G401 (cell line): ENCODE measurements around the gene ADNP2. TPM values are rescaled to one million over a fixed set of nuclear protein-coding genes. Genes with fewer than 3 reads are reported as not detected.

Source experiments
- DNase-seq: peaks from one replicate; pipeline ENCODE4 v3.0.0-alpha.2; 2015; ENCODE audit warnings: low spot score
- in situ Hi-C: cut with HindIII; loops from 2 replicates; pipeline ENCODE4 v1.10.0; 2016; ENCODE audit warnings: low sequenced_read_pairs, mixed read lengths
- total RNA-seq: library from RNA; depleted of rRNA; stranded (reverse); fragments of >200 nt; shearing (Covaris generic); gene quantifications from 2 replicates; pipeline ENCODE4 v1.2.3, GENCODE V29; 2014

The ADNP2 gene
- total RNA-seq, 1 experiment from 2014 or later: 27.3 TPM

DNA sequence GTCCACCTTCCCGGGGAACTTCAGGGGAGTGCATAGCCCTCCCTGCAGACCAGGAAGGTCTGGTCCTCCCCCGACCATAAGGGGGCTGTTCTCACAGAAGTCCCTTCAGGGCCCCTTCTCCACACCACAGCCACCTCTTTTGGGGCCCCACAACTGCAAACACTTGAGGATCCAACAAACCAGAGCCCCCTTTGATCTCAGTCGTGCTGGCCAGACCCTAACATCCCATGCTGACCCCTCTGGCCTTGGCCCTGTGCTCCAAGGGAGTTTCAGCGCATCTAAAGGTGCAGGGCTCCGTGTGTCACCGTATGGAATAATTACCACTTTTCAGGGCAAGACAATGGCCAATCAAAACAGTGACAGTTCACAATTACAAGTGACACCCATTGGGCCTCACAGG is 57.7 kb downstream of the ADNP2 start:
- DNase-seq: no peak
- in situ Hi-C loops: no loop called here

DNA sequence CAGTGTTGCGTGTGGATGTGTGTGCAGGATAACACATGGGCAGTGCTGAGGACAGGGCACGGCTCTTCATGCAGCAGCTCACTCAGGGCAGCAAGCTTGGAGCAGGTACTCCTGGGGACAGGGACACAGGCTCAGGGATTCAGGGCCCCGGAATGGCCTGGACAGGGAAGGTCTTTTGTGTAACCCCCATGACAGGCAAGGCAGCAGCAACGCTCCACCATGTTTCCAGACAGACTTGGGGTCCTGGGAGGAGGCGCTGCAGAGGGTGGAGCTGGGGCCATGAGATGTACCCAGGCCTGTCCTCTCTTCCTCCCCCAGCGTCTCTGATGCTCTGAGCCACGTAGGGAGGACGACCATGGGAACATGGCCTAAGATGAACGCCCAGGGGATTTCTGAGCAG is 58.3 kb downstream of the ADNP2 start:
- in situ Hi-C loops: no loop called here
- DNase-seq: no peak

DNA sequence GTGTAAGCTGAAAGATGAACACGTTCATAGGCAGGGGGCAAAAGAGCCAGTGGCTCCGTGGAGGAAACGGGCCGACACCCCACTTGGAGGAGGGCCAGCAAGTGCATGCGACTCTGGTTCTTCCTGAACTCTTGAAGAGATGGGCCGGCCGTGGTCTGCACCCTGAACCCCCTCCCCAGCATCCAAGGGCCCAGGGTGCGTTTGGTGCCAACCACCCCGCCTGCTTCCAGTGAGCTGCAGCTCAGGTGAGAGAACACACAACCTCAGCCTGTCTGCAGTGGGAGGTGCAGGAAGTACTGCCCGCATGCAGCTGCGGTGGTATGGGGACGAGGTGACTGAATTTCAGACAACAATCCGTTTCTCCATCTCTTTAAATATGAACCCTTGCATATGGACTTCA is 58.9 kb downstream of the ADNP2 start:
- in situ Hi-C loops: no loop called here
- no peak for DNase-seq

- in situ Hi-C loops: no loop called here
- no peak for DNase-seq
Measured at GRCh38 chr18:80168346-80168745, 59.3 kb downstream of the ADNP2 start.

DNA sequence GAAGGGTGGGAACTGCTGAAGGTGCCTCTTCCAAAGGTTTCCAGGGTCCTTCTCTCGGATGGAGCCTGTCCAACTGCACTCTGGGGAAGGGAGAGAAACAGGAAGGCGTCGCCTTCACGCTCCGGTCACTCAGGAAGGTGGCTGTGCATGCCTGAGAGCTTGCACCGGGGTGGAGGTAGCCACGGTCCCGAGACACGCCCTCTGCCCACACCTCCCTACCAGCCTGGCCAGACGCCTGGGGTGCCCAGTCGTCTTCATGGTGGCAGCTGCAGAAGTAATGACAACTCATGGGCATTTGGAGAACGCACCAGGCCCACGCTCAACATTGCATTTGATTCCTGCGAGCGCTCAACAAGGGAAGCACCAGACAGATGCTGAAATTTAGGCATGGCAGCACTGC is 59.9 kb downstream of the ADNP2 start:
- in situ Hi-C loops: no loop called here

DNA sequence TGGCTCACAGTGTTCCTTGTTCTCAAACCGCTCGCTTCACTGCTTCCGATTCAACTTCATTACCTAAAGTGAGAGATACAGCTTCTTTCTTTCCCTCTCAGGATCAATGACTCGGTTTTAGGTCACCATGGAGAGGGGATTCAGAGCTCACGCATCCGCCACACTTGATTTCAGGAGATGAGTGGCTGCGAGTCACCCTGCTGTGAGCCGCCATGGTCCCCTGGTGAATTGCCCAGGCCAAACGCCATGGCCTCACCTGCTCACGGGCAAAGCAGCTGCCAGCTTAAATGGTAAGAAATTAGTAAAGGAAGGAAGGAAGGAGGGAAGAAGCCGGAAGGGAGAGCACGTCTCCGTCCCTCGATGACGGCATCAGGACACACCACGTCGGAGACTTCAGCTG is 60.5 kb downstream of the ADNP2 start:
- no peak for DNase-seq
- in situ Hi-C loops: no loop called here

More for the DNA sequence above, 59.9 kb downstream of the ADNP2 start:
- DNase-seq: no peak

DNA sequence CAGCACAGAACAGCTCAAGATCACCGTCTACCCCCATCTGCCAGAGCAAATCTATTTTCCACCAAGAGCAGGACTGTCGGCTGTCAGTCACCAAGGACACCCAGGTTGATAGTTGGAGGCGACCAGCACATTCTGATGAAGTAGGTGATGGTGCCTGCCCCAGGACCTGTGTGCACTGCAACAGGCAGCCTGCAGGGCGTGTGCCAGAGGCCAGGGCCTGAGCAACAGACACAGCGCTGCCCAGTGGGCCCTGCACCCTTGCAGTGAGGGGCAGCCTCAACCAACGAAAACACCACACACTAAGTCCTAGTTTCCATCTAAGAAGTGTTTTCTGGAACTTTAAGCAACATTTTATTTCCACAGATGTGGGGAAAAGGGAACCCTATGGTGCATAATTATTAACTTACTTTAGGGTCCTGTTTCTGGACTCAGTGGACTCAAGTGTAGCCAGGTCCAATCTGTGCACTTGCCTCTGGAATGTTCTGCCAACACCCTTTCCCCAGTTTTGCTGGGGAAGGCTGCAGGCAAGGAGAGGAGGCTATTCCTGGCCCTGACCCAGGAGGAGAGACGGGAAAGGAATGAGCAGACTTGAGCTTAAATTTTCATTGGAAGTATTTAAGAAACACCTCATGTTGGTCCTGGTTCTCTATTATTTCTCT is 61.5 kb downstream of the ADNP2 start:
- DNase-seq: no peak
- in situ Hi-C loops: no loop called here

GRCh38 chr18:80171054-80171872 is 62.2 kb downstream of the ADNP2 start:
- DNase-seq: no peak
- in situ Hi-C loops: no loop called here

DNA sequence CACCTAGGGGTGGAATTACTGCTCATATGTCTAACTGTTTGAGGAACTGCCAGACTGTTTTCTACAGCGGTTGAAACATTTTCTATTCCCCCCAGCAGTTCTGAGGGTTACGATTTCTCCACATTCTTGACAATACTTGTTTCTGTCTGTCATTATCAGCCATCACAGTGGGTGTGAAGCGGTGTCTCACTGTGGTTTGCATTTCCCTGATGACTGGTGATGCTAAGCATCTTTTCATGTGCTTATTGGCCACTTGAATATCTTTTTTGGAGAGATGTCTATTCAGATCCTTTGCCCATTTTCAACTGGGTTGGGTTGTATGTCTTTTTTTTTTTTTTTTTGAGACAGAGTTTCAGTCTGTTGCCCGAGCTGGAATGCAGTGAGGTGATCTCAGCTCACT is 63.0 kb downstream of the ADNP2 start:
- no peak for DNase-seq
- in situ Hi-C loops: no loop called here

DNA sequence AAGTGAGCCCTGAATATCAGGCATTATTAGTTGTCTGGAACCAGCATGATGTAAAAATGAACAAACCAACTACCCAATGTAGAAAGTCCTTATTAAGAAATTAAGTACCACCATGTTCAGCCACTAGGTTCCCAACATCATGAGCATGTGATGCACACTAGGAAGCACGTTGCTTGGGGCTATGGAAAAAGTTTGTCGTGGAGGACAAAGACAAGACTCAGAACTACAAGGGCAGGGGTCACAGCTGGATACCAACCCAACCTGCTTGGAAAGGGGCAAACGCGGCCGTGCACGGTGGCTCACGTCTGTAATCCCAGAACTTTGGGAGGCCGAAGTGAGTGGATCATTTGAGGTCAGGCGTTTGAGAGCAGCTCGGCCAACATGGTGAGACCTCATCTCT is 64.0 kb downstream of the ADNP2 start:
- in situ Hi-C loops: no loop called here
- DNase-seq: no peak

DNA sequence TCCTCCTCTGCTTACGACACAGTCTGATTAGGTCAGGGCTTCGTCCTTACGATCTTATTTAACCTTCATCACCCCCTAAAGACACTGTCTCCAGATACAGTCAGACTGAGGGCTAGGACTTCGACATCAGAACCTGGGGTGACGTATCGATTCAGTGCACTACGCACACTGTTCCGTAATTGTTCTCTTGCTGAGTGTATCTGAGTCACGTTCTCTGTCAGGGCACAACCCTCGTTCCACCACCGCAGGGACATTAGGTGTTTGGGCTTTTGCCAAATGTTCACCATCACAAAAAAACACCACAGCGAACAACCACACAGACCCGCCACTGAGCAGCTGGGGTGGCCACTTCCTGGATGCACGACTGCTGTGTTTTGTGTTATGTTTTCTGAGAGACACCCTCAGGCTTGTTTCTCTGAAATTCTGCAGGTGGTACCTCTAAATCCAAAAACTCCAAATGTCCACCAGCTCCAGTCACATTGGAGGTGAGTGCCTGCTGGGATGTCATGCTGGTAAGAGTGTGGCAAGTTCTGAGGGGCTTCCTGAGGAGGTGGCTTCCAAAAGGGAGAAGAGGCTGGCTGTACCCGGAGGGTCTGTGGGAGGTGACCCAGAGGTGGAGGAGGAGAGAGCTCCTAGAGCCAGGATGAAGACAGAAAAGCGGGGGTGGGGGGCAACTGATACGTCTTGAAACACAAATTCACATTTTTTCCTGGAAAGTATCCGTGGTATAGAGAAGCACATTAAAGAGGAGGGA is 66.6 kb downstream of the ADNP2 start:
- in situ Hi-C loops: no loop called here
- no peak for DNase-seq

DNA sequence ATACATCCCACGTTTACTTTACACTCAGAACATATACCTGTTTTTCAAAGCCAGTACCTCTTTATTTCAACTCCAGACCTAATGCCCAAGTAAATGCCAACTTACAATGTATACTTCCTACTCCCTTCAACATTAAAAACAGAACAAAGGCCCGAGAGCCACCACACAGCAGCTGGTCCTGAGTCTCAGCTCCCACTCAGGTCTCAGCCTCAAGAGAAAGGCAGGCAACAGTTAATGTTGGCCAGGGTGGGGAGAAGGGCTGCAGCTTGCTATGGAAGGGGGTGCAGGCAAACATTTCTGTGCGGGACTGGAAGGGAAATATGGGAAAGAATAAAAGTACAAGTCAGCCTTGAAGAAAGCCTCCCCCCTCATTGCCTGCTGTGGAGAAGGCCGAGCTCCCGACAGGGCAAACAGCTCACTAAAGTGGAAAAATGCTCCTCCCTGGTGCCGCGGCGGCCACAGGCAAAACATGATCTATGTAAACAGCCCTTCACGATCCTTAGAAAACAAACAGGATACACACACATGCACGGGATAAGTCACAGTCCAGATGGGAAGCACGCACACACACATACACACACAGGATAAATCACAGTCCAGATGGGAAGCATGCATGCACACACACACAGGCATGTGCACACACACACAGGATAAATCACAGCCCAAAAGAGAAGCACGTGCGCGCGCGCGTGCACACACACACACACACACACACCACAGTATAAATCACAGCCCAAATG is 67.4 kb downstream of the ADNP2 start:
- in situ Hi-C loops: no loop called here
- no peak for DNase-seq

- in situ Hi-C loops: no loop called here
- no peak for DNase-seq
Measured at GRCh38 chr18:80177128-80177527, 68.1 kb downstream of the ADNP2 start.

DNA sequence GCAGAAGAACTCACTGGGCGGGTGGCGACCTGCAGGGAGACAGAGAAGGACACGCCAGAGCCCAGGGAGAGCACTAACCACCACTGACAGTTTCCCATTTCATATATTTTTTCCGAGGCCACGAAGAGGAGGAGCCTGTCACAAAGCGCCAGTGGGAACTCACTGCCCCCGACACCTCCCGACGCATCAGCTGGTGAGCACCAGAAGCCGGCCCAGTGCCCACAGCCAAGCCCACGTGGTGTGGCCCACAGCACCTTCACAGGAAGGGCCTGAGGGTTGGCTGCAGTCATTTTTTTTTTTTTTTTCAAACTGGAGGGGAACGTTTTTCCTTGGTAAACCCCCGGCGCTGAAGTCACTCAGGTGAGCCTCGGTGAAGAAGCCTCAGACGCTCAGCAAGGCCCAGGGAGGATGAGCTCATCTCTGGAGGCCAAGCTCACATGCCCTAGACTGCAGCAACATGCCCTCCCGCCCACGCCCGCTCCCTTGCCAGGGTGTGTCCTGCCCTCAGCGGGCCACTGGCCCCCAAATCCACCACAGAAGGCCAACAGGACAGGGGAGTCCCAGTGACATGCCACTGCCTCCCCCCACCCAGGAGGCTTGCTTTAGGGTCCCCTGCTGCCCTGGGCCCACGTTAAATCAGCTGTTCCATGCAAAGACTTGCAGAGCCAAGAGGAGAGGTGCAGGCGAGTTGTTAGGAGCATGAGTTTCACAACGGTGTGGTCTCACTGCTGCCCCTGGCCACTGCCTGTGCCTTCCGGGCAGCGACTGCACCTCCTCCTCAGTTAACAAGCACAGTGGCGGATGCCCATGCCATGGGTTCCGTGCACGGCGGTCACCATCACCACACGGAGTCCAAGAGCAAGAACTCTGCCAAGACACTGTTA is 70.1 kb downstream of the ADNP2 start:
- no peak for DNase-seq
- in situ Hi-C loops: no loop called here

GRCh38 chr18:80179857-80180558 is 70.9 kb downstream of the ADNP2 start:
- DNase-seq: no peak
- in situ Hi-C loops: no loop called here

DNA sequence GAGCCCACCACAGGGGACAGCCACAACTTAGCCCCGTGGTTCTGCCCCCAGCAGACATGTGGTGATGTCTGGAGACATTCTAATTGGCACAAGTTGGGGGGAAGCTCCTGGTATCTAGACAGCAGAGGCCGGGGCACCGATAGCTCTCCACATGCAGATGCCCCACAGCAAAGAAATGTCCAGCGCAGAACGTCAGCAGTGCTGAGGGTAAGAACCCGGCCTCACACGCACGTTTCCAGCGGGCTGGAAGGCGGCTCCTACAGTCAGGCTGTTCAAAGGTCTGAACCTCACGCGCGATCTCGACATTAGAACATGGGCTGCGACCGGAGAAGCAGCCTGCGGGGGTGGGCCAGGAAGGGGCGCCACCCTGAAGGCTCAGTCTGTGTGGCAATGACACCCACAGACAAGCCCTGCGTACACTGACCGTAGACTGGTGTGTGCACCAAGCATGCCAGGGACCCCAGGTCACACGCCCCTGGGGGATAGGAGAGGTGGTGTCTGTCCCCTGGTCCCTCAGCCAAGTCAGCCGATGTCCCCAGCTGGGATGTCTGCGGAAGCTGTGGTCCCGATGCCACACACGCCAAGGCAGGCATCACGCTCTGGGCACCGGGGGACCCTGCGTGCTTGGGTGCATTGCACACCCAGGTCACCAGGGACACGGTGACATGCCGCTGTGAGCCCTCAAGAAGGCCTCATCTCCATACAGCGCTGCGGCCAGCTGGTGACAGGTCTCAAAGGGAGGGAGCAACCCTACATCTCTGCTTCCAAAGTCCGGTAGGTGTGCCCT is 71.9 kb downstream of the ADNP2 start:
- DNase-seq: no peak
- in situ Hi-C loops: no loop called here
